ENCODE results near the gene VDAC1. TPM values are rescaled to one million over a fixed set of nuclear protein-coding genes. Genes with fewer than 3 reads are reported as not detected.

Gene VDAC1
- total RNA-seq, 1 donor: 277 TPM

DNA sequence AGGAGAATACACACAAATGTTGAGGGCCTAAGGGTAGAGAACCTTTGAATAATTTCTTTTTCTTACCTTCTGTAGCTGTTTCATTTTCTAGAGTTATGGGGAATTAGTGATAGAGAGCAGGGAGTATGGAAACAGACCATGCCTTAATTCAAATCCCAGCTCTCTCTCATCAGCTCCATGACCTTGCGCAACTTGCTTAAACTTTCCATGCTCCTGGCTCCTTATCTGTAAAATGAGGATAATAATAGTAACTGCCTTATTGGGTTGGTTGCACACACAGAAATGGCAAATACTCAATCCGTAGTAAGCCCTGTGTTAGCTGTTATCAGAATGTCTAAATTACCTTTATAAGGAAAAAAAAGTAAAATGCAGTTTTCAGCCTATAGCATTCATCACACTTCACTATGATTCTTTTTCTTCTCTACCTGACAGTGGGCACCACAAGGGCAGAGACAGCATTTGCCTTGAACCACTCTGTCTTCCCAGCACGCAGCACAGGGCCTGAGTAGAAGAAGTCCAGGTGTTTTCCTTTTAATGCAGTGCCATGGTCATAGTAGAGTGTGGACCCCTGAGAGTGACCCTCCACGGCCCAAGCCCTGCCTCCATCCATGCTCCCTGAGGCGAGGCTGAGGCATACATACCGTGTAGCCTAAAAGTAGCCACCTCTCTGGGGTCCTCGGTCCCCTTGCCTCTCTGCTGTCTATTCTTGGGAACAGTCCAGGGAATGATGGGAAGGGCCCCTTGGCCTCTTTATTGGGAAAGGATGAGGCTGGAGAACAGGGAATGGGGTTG is 53.8 kb downstream of the VDAC1 start:
- DNase-seq (ENCODE audit: low read depth): peak; percentile 84

DNA sequence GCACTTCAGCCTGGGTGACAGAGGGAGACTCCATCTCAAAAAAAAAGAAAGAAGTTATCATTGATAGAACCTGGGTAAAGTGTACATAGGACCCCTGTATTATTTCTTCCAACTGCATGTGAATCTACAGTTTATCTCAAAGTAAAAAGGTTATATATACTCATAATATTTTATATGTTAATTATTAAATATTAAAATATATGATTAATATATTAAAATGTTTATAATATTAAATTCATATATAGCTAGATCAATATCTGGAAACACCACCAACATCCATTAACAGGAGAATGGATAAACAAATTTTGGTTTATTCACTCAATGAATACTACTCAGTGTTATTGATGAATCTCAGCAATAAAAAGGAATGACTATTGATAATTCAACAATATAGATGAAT is 56.1 kb downstream of the VDAC1 start:
- DNase-seq (ENCODE audit: low read depth): no peak
- no peak overlapping the region for H3K4me3 ChIP-seq (ENCODE audit: low read depth, low read length)
- TF ChIP-seq, protein P1, sequence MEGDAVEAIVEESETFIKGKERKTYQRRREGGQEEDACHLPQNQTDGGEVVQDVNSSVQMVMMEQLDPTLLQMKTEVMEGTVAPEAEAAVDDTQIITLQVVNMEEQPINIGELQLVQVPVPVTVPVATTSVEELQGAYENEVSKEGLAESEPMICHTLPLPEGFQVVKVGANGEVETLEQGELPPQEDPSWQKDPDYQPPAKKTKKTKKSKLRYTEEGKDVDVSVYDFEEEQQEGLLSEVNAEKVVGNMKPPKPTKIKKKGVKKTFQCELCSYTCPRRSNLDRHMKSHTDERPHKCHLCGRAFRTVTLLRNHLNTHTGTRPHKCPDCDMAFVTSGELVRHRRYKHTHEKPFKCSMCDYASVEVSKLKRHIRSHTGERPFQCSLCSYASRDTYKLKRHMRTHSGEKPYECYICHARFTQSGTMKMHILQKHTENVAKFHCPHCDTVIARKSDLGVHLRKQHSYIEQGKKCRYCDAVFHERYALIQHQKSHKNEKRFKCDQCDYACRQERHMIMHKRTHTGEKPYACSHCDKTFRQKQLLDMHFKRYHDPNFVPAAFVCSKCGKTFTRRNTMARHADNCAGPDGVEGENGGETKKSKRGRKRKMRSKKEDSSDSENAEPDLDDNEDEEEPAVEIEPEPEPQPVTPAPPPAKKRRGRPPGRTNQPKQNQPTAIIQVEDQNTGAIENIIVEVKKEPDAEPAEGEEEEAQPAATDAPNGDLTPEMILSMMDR (IDR thresholded peaks at IDR 0.05; ENCODE audit: insufficient read depth, low read length): no peak

More for the DNA sequence above, 53.8 kb downstream of the VDAC1 start:
- no peak overlapping the region for H3K4me3 ChIP-seq (ENCODE audit: low read depth, low read length)
- TF ChIP-seq, protein P1 (IDR thresholded peaks at IDR 0.05; ENCODE audit: insufficient read depth, low read length): no peak

DNA sequence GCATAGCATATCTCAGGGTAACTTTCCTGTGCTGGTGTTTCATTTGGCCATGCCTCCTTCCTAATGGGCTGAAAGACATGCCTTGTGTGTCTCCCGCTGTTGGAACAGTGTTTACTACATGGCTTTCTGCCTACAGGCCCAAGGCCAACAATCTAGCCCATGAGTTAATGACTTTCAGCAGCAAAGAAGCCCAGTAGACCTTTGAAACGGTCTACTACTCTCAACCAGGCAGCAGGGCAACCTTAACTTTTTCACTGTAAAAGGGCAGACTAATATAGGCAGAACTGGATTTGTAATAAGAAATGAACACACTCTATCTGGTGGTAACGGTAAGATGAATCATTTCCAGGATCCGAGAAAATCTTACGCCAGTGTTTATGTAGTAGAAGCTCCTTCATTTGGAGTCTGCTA is 57.3 kb downstream of the VDAC1 start:
- peak; percentile 58 for DNase-seq (ENCODE audit: low read depth)
- H3K4me3 ChIP-seq (ENCODE audit: low read depth, low read length): no peak overlapping the region
- TF ChIP-seq, protein P1 (IDR thresholded peaks at IDR 0.05; ENCODE audit: insufficient read depth, low read length): no peak

- no peak for DNase-seq (ENCODE audit: low read depth)
- no peak overlapping the region for H3K4me3 ChIP-seq (ENCODE audit: low read depth, low read length)
- TF ChIP-seq, protein P1 (IDR thresholded peaks at IDR 0.05; ENCODE audit: insufficient read depth, low read length): no peak
Observed at GRCh38 chr5:133945568-133945967, 59.2 kb downstream of the VDAC1 start.

GRCh38 chr5:133944263-133945185 is 60.3 kb downstream of the VDAC1 start:
- TF ChIP-seq, protein P1 (IDR thresholded peaks at IDR 0.05; ENCODE audit: insufficient read depth, low read length): peak; percentile 65
- H3K4me3 ChIP-seq (ENCODE audit: low read depth, low read length): no peak overlapping the region
- peak; percentile 54 for DNase-seq (ENCODE audit: low read depth)

DNA sequence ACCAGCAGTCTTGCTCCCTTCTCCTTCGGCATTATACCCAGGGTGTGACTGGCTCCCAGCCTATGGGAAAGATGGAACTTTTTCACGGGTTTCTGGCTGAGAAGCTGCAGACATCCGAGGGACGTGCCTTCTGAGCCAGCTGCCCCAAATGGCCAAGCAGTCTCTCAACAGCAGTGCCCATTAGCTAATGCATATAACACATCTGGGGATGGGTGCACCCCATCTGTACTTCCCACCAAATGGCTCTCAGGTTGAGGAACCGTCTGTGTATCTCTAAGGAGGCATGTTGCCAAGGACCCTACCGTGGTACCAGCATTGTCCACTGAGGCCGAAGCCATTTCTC is 61.3 kb downstream of the VDAC1 start:
- no peak overlapping the region for H3K4me3 ChIP-seq (ENCODE audit: low read depth, low read length)
- TF ChIP-seq, protein P1 (IDR thresholded peaks at IDR 0.05; ENCODE audit: insufficient read depth, low read length): no peak
- DNase-seq (ENCODE audit: low read depth): no peak

All from fibroblast of the aortic adventitia (primary cell).